Measurements from ENCODE around the gene FAM181A. TPM values are rescaled to one million over a fixed set of nuclear protein-coding genes. Genes with fewer than 3 reads are reported as not detected.

Gene FAM181A
- total and polyA plus RNA-seq, 2 of the 4 experiments (the other 2 are of a cell fraction), result not detected

DNA sequence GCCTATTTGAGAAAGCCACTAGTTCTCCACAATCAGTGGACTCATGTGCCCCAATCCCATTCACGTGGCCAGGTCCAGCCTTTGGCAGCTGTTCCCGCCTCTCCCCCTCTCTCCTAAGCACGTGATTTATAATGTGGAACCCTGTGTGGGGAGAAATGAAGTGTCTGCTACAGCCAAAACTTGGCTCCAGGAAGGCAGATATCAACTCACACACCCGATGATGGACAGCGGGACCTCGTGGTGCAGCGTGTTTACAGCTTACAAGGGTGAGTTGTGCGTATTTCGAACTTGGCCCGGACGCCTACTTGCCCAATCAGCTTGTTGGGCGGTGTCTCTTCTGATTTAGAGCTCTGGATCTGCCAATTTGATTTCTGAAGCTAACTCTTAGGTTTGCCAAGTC is 38.1 kb upstream of the FAM181A start:
- H4K20me1 ChIP-seq (ENCODE audit: insufficient read depth, low read length), result no peaks in the 10 kb centered on the region
- H4K91ac ChIP-seq (ENCODE audit: insufficient read depth, low read depth, low read length), result no peak overlapping the region
- no peak overlapping the region for H2BK120ac ChIP-seq (ENCODE audit: low read depth, low read length)
- DNase-seq (no peak), ATAC-seq (ENCODE audit: low read depth) (no peak)
- no peak overlapping the region for H2AK9ac ChIP-seq (replicated peaks; ENCODE audit: low read depth, low read length, poor library complexity)
- H2AFZ ChIP-seq (replicated peaks; ENCODE audit: low read length, poor library complexity), result no peak overlapping the region
- H3K36me3 ChIP-seq (ENCODE audit: control insufficient read depth, insufficient read depth, low read length), result no peaks in the 10 kb centered on the region
- H3K27me3 ChIP-seq (ENCODE audit: control insufficient read depth, insufficient read depth, low read length), result peaks cover 18% of the 10 kb centered on the region
- no peak overlapping the region for H3K23ac ChIP-seq (ENCODE audit: low read depth, low read length)
- no peak overlapping the region for H3K14ac ChIP-seq (replicated peaks; ENCODE audit: low read depth, low read length)
- no peaks in the 10 kb centered on the region for H3K4me1 ChIP-seq (ENCODE audit: control insufficient read depth, insufficient read depth, low read length)
- no peak overlapping the region for H4K8ac ChIP-seq (ENCODE audit: low read depth in 2 of 2, low read length in 2 of 2)
- H3K27ac ChIP-seq (ENCODE audit: insufficient read depth, low read length), result no peak overlapping the region
- no peak overlapping the region for H2BK15ac ChIP-seq (ENCODE audit: low read depth, low read length)
- no peak overlapping the region for H2AK5ac ChIP-seq (ENCODE audit: low read depth, low read length)
- no peak overlapping the region for H3K56ac ChIP-seq (ENCODE audit: extremely low read depth, insufficient read depth, low read length)
- ChIA-PET CTCF (no interaction called here), POLR2A (ENCODE audit: unreplicated experiment) (no interaction called here)
- H4K5ac ChIP-seq (ENCODE audit: low read depth, low read length), result no peak overlapping the region
- in situ Hi-C loops (cut with MboI; ENCODE audit: low sequenced_read_pairs) (no loop called here), intact Hi-C loops (cut with micrococcal nuclease) (loop anchor here (5.0 kb wide), 1 partner anchor 1843 kb away; no protein-coding TSS in a partner anchor), dilution Hi-C loops (cut with HindIII; ENCODE audit: low sequenced_read_pairs, unreplicated experiment) (no loop called here)
- H3K4ac ChIP-seq (ENCODE audit: low read depth, low read length), result no peak overlapping the region
- H3K4me2 ChIP-seq (ENCODE audit: low read depth, low read length), result no peak overlapping the region
- H3K9me3 ChIP-seq (ENCODE audit: control insufficient read depth, insufficient read depth, low read length), result no peaks in the 10 kb centered on the region
- H3K79me1 ChIP-seq (ENCODE audit: low read depth in 1 of 2, low read length in 2 of 2), result no peaks in the 10 kb centered on the region
- WGBS, 2 experiments (ENCODE audit: extremely low coverage in 2 of 2, insufficient read length in 1 of 2), result no CpG with 5 or more reads among the region's 12 CpGs
- no peak overlapping the region for H2BK20ac ChIP-seq (ENCODE audit: low read depth, low read length)
- no peak overlapping the region for H3K18ac ChIP-seq (ENCODE audit: low read depth, low read length)
- no TSS peak for BruUV-seq (replicated peaks)
- no peak overlapping the region for H3K4me3 ChIP-seq (ENCODE audit: insufficient read depth, low read depth, low read length)
- H2BK5ac ChIP-seq (ENCODE audit: low read depth, low read length, poor library complexity, severe bottlenecking), result no peak overlapping the region
- TF ChIP-seq SMC3 (IDR thresholded peaks at IDR 0.05; ENCODE audit: low read depth, low read length) (no peak), FOS (IDR thresholded peaks at IDR 0.05; ENCODE audit: low read depth, low read length) (no peak), RFX5 (IDR thresholded peaks at IDR 0.05; ENCODE audit: low read depth, low read length) (no peak)
- TF ChIP-seq, protein P1, sequence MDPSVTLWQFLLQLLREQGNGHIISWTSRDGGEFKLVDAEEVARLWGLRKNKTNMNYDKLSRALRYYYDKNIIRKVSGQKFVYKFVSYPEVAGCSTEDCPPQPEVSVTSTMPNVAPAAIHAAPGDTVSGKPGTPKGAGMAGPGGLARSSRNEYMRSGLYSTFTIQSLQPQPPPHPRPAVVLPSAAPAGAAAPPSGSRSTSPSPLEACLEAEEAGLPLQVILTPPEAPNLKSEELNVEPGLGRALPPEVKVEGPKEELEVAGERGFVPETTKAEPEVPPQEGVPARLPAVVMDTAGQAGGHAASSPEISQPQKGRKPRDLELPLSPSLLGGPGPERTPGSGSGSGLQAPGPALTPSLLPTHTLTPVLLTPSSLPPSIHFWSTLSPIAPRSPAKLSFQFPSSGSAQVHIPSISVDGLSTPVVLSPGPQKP (IDR thresholded peaks at IDR 0.05; ENCODE audit: borderline replicate concordance, low read depth, low read length), result no peak
- no peaks in the 10 kb centered on the region for H3K9me1 ChIP-seq (ENCODE audit: insufficient read depth, low read length)
- H3K9ac ChIP-seq (ENCODE audit: low read depth, low read length), result no peak overlapping the region
